ENCODE data around the gene FIGNL2. TPM values are rescaled to one million over a fixed set of nuclear protein-coding genes. Genes with fewer than 3 reads are reported as not detected.

The FIGNL2 gene
- polyA plus RNA-seq, 2 of the 4 experiments (the other 2 are of a cell fraction): 0.26 to 0.46 TPM

DNA sequence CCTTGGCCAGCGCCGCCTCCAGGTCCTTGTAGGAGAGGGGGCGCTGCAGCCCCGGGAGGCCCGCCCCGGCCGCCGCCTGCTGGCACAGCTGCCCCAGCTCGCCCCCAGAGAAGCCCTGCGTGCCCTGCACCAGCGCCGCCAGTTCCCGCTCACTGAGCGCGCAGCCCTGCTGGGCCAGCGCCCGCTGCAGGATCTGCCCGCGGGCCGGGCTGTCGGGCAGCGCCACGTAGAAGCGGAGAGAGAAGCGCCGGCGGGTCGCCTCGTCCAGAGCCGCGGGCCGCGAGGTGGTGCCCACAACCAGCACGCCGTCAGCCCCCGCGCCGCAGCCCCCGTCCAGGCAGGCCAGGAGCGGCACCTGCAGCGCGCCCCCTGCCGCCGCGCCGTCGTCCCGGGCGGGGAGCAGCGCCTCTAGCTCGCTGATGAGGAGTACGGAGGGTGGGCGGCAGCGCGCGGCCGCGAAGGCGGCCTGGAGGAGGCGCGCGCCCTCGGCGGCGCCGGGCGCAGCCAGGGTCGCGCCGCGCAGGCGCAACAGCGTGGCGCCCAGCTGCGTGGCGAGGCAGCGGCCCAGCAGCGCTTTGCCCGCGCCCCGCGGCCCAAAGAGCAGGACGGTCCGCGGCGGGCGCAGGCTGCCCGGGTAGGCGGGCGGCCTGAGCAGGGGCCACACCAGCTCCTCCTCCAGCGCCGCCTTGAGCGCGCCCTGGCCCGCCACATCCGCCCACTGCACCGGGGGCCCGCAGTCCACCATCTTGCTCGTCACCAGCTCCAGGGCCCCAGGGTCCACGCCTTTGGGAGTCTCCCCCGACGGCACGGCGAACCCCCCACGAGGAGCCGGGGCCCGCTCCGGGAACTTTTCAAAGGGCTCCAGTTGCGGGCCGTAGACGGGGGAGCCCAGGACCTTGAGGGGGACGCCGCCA, 27.7 kb downstream of the FIGNL2 start:
- peak overlapping the region; percentile 94 for H3K4me3 ChIP-seq
- POLR2A ChIA-PET: interaction anchor here (0.6 to 1.7 kb wide), 12 partner anchors 11 to 583 kb away, joined by 3 to 9 read pairs (median 4); no protein-coding TSS in a partner anchor
- 0% methylated on average over 15 of the region's 113 CpGs for WGBS (ENCODE audit: missing lambda C conversion rate)

More for the DNA sequence above, 27.7 kb downstream of the FIGNL2 start:
- no peak for FAIRE-seq
- TF ChIP-seq KDM5A (IDR thresholded peaks at IDR 0.05) (no peak), RARB (CRISPR knock-in tag; IDR thresholded peaks at IDR 0.05) (no peak), RCOR1 (IDR thresholded peaks at IDR 0.05; ENCODE audit: low read depth, low read length) (no peak), HOXB13 (CRISPR knock-in tag; IDR thresholded peaks at IDR 0.05; ENCODE audit: low read depth) (no peak), CBX2 (IDR thresholded peaks at IDR 0.05; ENCODE audit: borderline replicate concordance, low read depth) (no peak), FOSB (CRISPR knock-in tag; IDR thresholded peaks at IDR 0.05) (no peak), RAD21 (conservative IDR thresholded peaks at IDR 0.05 in 1 of 2, IDR thresholded peaks at IDR 0.05 in 1 of 2) (peak in 1 of 2 experiments; percentile 45; a peak in 3 of 5 replicates), NPAS2 (CRISPR knock-in tag; IDR thresholded peaks at IDR 0.05; ENCODE audit: borderline replicate concordance) (no peak), POLR2A (IDR thresholded peaks at IDR 0.05; ENCODE audit: low read length) (peak; percentile 94), KDM1A (IDR thresholded peaks at IDR 0.05; ENCODE audit: low read depth) (no peak), FOXS1 (CRISPR knock-in tag; IDR thresholded peaks at IDR 0.05) (no peak), HOXA7 (CRISPR knock-in tag; IDR thresholded peaks at IDR 0.05) (no peak), SMC3 (IDR thresholded peaks at IDR 0.05) (peak; percentile 46; the same call in 2 of the 3 replicates), PHF8 (IDR thresholded peaks at IDR 0.05; ENCODE audit: borderline replicate concordance, low read depth) (peak; percentile 84; the same call in 1 of the 2 replicates), NR3C1 (IDR thresholded peaks at IDR 0.05) (no peak), EHMT2 (IDR thresholded peaks at IDR 0.05; ENCODE audit: low read depth) (no peak), ZNF302 (CRISPR knock-in tag; IDR thresholded peaks at IDR 0.05) (no peak), TP53 (CRISPR knock-in tag; IDR thresholded peaks at IDR 0.05) (no peak), JUN (IDR thresholded peaks at IDR 0.05) (peak; percentile 71 to 73), MYC (IDR thresholded peaks at IDR 0.05; ENCODE audit: borderline replicate concordance, low read length) (no peak; the same call in 1 of the 2 replicates)
- TF ChIP-seq, protein P1, sequence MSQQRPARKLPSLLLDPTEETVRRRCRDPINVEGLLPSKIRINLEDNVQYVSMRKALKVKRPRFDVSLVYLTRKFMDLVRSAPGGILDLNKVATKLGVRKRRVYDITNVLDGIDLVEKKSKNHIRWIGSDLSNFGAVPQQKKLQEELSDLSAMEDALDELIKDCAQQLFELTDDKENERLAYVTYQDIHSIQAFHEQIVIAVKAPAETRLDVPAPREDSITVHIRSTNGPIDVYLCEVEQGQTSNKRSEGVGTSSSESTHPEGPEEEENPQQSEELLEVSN (IDR thresholded peaks at IDR 0.05; ENCODE audit: borderline replicate concordance, low read depth): peak; percentile 86; the same call in 1 of the 2 replicates
- TF ChIP-seq, protein P2, sequence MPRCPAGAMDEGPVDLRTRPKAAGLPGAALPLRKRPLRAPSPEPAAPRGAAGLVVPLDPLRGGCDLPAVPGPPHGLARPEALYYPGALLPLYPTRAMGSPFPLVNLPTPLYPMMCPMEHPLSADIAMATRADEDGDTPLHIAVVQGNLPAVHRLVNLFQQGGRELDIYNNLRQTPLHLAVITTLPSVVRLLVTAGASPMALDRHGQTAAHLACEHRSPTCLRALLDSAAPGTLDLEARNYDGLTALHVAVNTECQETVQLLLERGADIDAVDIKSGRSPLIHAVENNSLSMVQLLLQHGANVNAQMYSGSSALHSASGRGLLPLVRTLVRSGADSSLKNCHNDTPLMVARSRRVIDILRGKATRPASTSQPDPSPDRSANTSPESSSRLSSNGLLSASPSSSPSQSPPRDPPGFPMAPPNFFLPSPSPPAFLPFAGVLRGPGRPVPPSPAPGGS (IDR thresholded peaks at IDR 0.05): peak; percentile 79; the same call in 2 of the 3 replicates
- TF ChIP-seq, protein P3, sequence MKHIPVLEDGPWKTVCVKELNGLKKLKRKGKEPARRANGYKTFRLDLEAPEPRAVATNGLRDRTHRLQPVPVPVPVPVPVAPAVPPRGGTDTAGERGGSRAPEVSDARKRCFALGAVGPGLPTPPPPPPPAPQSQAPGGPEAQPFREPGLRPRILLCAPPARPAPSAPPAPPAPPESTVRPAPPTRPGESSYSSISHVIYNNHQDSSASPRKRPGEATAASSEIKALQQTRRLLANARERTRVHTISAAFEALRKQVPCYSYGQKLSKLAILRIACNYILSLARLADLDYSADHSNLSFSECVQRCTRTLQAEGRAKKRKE (CRISPR knock-in tag; IDR thresholded peaks at IDR 0.05; ENCODE audit: low read depth): peak; percentile 6; the same call in 1 of the 2 replicates
- TF ChIP-seq, protein P4, sequence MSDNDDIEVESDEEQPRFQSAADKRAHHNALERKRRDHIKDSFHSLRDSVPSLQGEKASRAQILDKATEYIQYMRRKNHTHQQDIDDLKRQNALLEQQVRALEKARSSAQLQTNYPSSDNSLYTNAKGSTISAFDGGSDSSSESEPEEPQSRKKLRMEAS (IDR thresholded peaks at IDR 0.05): peak; percentile 61
- TF ChIP-seq, protein P5, sequence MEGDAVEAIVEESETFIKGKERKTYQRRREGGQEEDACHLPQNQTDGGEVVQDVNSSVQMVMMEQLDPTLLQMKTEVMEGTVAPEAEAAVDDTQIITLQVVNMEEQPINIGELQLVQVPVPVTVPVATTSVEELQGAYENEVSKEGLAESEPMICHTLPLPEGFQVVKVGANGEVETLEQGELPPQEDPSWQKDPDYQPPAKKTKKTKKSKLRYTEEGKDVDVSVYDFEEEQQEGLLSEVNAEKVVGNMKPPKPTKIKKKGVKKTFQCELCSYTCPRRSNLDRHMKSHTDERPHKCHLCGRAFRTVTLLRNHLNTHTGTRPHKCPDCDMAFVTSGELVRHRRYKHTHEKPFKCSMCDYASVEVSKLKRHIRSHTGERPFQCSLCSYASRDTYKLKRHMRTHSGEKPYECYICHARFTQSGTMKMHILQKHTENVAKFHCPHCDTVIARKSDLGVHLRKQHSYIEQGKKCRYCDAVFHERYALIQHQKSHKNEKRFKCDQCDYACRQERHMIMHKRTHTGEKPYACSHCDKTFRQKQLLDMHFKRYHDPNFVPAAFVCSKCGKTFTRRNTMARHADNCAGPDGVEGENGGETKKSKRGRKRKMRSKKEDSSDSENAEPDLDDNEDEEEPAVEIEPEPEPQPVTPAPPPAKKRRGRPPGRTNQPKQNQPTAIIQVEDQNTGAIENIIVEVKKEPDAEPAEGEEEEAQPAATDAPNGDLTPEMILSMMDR (IDR thresholded peaks at IDR 0.05): peak; percentile 88
- TF ChIP-seq, protein P6, sequence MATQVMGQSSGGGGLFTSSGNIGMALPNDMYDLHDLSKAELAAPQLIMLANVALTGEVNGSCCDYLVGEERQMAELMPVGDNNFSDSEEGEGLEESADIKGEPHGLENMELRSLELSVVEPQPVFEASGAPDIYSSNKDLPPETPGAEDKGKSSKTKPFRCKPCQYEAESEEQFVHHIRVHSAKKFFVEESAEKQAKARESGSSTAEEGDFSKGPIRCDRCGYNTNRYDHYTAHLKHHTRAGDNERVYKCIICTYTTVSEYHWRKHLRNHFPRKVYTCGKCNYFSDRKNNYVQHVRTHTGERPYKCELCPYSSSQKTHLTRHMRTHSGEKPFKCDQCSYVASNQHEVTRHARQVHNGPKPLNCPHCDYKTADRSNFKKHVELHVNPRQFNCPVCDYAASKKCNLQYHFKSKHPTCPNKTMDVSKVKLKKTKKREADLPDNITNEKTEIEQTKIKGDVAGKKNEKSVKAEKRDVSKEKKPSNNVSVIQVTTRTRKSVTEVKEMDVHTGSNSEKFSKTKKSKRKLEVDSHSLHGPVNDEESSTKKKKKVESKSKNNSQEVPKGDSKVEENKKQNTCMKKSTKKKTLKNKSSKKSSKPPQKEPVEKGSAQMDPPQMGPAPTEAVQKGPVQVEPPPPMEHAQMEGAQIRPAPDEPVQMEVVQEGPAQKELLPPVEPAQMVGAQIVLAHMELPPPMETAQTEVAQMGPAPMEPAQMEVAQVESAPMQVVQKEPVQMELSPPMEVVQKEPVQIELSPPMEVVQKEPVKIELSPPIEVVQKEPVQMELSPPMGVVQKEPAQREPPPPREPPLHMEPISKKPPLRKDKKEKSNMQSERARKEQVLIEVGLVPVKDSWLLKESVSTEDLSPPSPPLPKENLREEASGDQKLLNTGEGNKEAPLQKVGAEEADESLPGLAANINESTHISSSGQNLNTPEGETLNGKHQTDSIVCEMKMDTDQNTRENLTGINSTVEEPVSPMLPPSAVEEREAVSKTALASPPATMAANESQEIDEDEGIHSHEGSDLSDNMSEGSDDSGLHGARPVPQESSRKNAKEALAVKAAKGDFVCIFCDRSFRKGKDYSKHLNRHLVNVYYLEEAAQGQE (IDR thresholded peaks at IDR 0.05): no peak
- CTCF ChIA-PET: interaction anchor here (0.6 to 10.5 kb wide), 50 partner anchors 8 to 471 kb away, joined by 3 to 155 read pairs (median 4); partner anchors contain the start of genes ACVR1B, GALNT6 and SLC4A8
- Histone ChIP-seq H3K9me3 (no peaks in the 10 kb centered on the region), H3K4me1 (peaks cover 33% of the 10 kb centered on the region), H3K4me2 (peak overlapping the region; percentile 90), H3K27ac (peak overlapping the region; percentile 98 to 100)
- peak; percentile 82 to 86 for DNase-seq (ENCODE audit: low read depth in 1 of 2, low spot score in 1 of 2)
- peak; percentile 80 to 84 for ATAC-seq

All from A549 (cell line).